Gastroesophageal sphincter (tissue), 3 donors: Measurements from ENCODE around the gene OR6F1.

Source experiments
- EP300 ChIP-seq: sonication (generic); formaldehyde crosslinking; IDR thresholded peaks from one replicate; pipeline ENCODE4 v1.6.1; 2017; ENCODE audit warnings: antibody characterized with exemption, mild to moderate bottlenecking
- POLR2AphosphoS5 ChIP-seq: sonication (generic); formaldehyde crosslinking; IDR thresholded peaks from one replicate; pipeline ENCODE4 v1.6.1; 2017; ENCODE audit warnings: antibody characterized with exemption
- TF ChIP-seq, protein P1 (sequence below), 4 experiments: fragments of 200-600 bp in 2 of 4; fragments of 450-650 bp in 2 of 4; sonication (generic) in 1 of 4; IDR thresholded peaks; one replicate each; pipeline ENCODE4 v1.5.1; 2017 to 2019; ENCODE audit warnings: antibody characterized with exemption in 4 of 4, mild to moderate bottlenecking in 2 of 4, moderate library complexity in 2 of 4

DNA sequence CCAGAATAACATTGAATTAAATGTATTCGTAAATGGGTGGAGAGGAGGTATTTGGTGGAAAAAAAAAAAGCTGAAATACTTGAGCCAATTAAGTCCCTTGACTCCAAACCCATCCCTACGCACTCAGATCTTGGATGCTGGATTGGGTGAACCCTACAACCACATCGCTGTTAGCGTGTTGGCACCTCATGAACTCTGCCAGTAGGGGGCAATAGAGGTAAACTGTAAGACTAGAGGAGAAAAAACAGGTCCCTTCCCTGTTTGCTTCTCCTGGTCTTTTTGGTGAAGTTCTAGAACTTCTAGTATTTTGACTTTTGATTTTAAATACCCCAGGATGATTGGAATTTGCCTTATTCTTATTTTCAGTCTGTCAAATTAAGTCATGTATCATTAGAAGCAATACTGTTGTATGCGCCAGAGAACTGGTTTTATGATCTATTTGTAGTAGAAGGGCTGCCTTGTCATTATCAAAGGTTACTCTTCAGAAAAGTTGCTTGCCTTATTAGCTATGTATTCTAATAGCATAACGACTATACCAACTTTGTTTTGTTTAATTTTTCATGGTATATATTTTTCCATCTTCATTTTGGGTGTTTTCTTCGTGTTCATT lies 35.1 kb downstream of the OR6F1 start:
- TF ChIP-seq, protein P1, sequence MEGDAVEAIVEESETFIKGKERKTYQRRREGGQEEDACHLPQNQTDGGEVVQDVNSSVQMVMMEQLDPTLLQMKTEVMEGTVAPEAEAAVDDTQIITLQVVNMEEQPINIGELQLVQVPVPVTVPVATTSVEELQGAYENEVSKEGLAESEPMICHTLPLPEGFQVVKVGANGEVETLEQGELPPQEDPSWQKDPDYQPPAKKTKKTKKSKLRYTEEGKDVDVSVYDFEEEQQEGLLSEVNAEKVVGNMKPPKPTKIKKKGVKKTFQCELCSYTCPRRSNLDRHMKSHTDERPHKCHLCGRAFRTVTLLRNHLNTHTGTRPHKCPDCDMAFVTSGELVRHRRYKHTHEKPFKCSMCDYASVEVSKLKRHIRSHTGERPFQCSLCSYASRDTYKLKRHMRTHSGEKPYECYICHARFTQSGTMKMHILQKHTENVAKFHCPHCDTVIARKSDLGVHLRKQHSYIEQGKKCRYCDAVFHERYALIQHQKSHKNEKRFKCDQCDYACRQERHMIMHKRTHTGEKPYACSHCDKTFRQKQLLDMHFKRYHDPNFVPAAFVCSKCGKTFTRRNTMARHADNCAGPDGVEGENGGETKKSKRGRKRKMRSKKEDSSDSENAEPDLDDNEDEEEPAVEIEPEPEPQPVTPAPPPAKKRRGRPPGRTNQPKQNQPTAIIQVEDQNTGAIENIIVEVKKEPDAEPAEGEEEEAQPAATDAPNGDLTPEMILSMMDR (IDR thresholded peaks at IDR 0.05) = peak in 2 of 4 experiments; percentile 3 to 41
- TF ChIP-seq EP300 = no peak
- no peak for TF ChIP-seq POLR2AphosphoS5
